ENCODE measurements around the gene UNC80.

The UNC80 gene

DNA sequence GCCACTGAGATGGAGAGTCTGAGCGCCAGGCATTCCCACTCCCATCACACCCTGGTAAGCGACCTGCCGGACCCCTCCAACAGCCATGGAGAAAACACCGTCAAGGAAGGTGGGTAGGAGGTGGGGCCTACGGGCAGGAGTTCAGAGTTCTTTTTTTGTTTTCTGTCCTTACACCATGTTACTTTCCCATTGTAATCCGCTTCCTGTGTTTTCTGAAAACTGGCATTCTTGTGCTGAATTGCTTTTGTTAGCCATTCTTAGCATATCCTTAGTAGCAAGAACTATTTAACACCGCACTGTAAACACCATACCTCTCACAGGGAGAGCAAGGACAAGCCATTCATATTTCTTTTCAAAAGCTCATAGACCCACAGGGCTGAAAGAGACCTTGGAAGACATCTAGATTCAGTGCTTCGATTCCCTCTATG, 46.2 kb downstream of the UNC80 start:
- no peak for DNase-seq

DNA sequence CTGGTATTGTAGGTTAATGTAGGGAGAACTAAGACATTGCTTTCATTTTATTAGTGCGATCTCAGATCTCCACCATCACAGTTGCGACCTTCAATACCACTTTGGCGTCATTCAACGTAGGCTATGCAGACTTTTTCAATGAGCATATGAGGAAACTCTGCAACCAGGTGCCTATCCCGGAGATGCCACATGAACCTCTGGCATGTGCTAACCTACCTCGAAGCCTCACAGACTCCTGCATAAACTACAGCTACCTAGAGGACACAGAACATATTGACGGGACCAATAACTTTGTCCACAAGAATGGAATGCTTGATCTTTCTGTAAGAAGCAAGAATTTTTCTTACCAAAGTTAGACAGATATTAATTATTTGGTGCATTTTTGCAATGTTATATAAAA, 47.3 kb downstream of the UNC80 start:
- DNase-seq = no peak

DNA sequence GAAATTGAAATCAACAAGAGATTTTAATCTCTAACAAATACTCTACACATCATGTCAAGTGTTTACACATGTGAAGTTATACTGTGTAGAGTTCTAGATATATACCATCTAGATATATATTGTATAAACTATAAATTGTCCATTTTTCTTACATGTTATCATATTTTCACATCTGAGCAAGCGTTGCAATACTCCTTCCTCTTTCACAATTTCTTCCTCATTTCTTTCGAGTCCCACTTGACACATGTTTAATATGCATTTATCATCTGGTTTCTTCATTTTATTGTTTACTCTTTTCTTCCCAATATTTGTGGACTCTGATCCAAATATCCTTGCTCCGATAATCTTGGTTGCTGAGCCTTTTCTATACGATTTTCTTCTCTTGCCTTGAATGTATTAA, 50.2 kb downstream of the UNC80 start:
- no peak for DNase-seq

DNA sequence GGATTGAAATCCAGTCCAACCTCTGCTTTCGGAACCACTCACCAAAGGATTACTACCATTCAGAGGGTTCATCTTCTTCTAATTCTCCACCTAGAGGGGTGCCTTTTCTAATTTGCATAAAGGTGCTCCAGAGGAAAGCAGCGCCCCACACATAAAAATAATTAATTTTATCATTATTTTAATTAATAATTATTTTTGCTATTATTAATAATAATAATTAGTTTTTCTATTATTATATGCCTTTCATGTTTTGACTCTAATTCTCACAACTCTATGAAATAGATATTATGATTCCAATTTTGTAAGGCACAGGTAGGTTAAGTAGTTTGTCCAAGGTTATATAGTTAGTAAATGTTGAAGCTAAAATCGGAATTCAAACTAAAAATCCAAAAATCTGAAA, 51.9 kb downstream of the UNC80 start:
- no peak for DNase-seq

DNA sequence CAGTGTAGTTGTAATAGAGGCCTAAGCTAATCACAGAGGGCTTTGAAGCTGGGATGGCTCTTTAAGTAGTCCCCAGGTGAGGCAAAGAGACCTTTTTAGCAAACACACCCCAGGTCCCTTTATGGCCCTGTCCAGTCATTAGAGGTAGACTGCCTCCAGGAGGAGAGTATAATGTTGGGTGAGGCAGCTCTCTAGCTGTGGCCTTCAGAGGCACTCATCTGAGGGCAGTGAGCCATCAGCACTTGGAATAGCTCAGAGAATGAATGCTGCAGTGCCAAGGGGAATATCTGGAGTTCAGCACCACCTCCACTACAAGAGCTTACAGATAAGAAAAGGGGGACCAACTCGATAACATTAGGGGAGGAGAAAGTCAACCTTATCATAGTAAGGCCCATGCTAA, 52.8 kb downstream of the UNC80 start:
- DNase-seq = no peak

DNA sequence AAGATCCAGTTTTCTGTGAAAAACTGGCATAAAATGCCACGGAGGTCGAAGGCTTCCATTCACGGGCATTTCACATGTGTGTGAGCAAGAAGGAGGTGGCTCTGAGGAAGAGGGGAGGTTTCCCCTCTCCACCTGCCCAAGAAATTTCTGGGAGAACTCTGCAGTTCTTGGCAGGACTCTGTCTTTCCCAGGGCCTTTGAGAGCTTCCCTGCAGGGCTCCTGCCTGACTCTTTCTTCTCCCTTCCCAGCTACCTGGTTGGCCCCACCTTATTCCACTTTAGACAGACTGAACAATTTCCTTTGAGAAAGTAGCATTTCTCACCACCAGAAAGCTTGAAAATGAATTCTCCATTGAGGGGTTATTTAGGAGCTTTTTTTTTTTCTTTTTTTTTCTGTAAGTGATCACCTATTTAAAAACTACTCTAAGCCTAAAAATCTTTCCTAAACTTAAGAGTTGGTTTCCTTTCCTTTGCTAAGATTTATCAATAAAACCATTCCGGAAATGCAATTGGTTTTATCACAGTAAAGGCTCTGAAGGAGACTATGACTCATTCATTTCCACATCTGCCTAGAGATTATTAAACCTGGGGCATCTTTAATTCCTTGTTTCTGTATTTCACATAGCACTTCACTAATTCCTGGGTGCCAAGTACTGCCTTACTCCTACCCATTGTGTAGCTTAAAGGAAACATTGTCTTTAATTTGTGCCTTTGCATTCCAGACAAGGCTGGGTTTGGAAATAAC, 59.3 kb downstream of the UNC80 start:
- DNase-seq = no peak

DNA sequence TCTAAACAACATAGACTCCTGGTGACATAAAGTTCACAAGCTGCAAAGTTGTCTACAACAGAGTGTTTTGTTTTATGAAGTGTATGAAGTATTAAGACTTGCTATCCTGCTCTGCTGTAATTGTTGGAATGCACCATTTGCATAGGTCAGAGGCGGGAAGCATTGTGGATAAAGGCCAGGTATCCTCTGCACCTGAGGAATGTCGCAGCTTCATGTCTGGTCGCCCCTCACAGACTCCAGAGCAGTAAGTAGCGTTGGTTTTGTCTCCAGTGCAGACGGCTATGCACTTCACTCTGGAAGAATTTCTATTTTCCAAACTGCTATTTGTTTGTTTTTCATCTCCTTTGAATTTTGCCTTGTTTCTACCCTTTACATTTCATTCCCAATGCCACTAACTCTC, 63.1 kb downstream of the UNC80 start:
- DNase-seq = no peak

DNA sequence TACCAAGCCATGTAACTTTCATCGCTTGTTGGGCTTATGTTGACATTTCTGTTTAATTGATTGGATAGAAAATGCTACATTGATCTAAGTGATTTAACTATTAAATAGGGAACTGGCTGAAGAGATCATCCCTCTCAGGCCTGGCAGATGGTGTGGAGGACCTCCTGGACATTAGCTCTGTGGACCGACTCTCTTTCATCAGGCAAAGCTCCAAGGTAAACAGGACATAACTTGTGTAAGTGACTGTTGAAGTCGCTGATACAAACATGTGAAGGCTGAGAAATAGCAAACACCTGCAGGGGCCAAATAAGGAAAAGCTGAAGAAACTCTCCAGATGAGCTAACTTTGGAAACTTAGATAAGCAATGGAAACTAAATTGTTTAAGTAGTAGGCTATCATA, 68.8 kb downstream of the UNC80 start:
- no peak for DNase-seq

DNA sequence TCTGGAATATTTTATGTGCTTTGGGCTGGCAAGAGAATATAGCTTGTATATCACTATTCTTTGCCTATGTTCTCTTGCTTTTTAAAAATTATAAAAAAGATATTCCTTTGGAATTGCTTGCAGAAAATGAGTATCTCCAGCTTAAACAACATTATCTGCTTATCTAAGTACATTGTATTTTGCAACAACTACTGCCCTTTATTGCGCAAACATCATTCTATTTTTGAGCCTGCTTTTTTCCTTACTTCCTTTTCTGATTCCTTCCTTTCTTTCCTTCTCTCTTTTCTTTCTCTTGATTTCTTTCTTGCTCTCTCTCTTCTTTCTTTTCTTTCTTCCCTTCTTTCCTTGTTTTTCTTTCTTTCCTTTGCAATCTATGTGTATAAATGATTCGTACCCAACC, 74.0 kb downstream of the UNC80 start:
- DNase-seq = no peak

DNA sequence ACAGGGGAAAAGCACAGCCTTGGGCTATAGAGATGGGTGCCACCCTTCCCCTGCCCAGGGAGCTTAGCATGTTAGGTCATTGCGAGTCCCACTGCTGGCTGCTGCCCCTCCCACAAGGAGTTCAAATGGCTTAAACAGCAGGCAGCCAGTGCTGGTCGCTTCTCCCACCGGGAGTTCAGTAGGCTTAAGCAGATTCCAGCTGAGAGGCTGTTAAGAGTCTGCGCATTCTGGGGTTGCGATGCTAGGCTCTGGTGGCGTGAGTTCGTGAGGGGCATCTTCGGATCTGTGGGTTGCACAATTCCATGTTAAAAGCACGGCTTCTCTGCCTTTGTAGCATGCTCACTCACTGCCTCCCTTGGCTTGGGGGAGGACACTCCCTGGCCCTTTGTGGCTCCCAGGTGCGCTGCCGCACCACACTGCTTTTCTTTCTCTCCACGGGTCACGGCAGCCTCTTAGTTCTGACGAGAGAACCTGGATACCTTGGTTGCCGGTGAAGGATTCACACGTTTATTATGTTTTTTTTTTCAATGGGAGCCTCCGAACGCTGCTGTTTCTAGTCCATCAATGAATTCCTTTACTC, 93.2 kb downstream of the UNC80 start:
- DNase-seq = no peak

DNA sequence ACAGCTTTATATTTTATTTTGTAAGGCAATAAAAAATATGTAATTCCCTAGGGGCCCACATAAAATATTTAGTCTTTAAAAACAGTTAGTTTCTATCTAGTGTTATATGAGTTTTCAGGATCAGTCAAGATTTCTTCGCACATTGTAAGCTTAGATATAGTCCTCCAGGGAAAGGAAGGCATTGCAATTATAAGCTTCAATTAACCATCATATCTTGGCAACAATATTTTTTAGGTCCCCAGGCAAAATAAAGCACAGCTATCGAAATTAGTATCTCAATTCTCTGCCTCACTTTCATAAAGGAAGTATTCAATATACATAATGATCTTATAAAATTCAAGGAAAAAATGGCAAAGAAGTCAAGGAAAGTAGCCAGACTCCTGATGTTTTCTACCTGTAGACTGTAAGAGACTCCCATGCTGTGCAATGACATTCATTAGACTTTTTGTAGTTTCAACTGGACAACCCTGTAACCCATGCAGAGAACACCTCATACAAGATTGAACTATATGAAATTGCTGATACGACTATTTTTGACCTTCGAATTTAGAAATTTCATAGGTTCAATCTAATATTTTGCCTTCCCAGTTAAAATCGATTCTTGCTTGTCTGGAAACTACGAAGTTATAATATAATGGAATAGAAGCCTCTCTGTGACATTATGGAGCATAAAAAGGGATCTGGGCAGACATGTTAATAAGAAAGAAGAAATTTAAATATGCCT, 96.8 kb downstream of the UNC80 start:
- DNase-seq = no peak

DNA sequence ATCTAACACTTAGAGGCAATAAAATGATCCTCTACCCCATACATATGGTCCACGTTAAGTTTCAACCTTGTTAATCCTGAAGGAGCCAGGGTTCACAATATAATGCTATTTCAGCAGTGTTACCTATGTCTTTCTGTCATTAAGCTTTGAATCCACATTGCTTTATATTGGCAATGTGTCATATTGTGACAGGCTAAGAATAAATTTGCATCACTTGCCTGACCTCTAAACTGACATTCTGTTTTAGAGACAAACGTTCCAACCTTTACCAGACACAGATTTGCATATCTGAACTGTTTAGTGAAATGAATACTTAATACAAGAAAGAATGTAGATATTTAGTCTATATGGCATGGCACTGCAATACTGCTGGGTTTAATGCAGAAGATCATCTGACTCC, 98.4 kb downstream of the UNC80 start:
- no peak for DNase-seq

DNA sequence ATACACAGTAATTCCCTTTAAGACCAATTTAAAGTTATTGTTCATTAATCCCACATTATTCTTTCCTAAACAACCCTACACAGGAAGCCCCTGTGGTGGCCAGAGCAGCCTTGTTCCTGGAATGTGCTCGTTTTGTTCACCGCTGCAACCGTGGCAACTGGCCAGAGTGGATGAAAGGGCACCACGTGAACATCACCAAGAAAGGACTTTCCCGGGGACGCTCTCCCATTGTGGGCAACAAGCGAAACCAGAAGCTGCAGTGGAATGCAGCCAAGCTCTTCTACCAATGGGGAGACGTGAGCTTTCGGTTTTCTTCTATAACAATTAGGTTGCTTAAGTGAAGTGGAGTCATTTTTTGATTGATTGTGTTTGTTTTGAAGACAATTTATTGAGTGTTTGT, 101.0 kb downstream of the UNC80 start:
- no peak for DNase-seq

DNA sequence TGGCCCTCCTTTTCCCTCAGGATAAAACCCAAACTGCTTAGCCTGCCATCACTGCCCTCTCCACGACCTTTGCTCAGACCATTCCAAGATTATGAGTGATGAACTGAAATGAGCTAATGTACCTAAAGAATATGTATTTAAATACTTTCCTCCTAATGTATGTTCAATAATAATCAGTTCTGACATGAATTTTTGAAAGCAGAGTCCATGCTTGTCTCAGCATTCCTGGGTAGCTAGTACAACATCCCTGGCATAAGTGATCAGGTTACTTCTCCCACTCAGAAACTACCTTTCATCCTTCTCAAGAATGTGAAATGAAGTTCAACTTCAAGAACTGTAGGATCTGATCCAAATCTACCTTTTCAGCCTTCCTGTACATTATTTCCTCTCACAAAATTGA, 103.6 kb downstream of the UNC80 start:
- DNase-seq = no peak

DNA sequence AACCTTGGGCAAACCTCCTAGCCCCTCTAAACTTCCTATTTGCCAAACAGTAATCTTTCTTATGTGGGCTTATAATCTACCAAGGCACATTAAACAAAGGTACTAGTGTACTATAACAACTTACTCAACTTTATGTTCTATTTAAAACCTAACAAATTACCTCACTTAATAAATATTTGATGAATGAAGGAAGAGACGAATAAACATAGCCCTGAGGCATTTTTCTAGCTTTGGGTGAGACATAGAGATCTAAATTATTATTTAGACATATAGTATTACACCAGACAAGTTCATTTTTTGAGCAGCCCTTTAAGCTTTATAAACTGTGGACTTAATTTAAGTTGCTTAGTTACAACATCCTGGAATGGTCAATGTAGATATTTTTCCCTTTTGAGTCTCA, 104.6 kb downstream of the UNC80 start:
- no peak for DNase-seq

DNA sequence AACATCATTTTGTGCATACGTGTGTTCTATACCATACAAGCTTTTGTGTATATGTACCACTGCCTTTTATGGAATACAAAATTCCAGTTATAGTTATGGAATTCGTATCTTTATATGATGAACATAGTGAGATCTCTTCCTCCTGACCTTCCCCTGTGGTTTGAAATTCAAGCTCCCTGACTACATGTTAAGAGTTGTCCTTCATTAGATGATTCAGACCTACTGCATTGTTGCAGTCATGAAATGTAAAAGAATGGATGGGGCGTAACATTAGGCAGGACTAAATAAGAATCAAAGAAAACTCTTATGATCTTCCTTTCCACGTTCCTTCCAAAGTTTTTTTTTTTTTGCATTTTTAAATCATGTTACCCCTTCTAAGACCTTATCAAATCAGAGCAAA, 107.1 kb downstream of the UNC80 start:
- no peak for DNase-seq

DNA sequence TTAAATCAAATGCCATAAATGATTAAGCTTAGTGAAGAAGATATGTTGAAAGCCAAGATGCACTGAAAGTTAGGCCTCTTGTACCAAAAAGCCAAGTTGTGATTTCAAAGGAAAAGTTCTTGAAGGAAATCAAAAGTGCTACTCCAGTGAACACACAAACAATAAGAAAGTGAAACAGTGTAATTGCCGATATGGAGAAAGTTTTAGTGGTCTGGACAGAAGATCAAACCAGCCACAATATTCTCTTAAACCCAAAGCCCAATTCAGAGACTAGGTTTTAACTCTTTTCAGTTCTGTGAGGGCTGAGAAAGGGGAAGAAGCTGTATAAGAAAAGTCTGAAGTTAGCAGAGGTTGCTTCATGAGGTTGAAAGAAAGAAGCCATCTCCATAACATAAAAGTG, 129.0 kb downstream of the UNC80 start:
- DNase-seq = no peak

DNA sequence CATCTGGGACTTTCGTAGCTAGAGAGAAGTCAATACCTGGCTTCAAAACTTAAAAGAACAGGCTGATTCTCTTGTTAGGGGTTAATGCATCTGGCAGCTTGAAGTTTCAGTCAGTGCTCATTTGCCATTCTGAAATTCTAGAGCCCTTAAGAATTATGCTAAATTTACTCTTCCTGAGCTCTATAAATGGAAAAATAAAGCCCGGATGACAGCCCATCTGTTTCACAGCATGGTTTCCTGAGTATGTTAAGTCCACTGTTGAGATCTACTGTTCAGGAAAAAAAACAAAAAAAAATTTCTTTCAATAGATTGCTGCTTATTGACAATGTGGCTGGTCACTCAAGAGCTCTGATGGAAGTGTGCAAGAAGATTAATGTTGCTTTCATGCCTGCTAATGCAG, 129.5 kb downstream of the UNC80 start:
- no peak for DNase-seq

DNA sequence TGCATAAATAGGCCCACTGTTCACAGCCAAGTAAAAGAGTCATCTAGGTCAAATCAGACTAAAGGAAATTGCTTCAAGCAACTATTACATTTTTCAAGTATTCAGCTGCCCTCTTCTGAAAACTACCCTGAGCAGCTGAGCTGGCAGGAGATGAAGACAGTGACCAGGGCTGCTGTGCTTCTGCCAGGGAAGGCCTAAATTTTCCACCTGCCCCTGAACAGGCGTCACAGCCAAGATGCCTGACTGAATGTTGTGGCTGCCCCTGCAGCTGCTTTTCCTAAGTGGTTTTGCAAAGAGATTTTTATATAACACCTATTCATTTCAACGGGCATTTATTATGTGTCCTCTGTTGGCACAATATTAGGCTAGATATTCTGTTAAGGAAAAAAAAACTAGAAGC, 134.1 kb downstream of the UNC80 start:
- DNase-seq = no peak

DNA sequence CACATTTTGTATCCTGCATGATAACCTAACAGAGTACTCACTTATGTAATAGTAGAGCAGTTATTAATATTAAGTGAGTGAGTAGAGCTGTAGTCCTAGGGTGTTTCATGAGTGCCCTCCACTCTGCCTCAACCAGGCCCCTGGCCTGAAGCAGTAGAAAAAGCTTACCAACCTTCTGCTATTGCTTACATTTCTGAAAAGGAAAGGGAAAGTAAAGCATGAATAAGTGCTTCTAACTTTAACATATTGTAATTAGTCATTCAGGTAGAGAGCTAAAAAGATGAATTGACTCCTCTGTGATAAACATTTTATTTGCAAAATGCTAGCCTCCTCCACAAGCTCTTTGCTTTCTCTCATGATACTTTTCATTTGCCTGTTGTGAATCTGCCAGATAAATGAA, 136.1 kb downstream of the UNC80 start:
- no peak for DNase-seq

DNA sequence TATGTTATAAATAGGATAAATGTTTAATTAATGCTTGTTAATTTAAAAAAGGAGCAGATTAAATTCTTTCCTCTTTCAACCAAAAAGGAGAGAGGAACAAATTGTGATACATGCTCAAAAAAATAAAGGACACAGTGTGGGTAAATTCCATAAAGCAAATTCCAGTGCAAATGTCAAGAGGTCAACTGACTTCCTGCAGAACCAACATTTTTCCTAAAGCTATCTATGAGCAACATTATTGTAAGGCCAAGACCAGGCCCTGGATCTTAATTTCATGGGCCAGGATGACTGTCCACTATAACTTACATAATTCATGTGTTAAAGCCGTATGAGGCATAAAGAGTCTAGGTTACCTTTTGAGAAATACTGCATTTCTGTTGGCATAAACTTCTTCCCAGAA, 136.9 kb downstream of the UNC80 start:
- no peak for DNase-seq

DNA sequence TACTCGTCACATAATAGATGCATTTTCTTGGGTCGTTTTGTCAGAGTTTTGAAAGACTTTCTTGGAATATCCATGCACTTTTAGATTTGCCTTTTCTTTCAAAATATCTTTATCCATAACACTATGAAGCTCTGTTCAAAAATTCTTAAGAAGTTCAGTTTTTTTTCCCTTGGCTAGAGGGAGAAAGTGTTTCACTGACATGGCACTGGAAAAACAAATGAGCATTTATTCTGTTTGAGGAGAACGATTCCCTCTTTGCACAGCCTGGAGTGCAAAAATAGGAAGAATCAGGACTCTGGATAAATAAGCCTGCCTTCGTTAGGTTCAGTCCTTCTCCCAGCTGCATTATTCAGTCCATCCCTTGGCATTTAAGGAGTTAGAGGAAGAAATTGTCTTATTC, 139.9 kb downstream of the UNC80 start:
- no peak for DNase-seq

DNA sequence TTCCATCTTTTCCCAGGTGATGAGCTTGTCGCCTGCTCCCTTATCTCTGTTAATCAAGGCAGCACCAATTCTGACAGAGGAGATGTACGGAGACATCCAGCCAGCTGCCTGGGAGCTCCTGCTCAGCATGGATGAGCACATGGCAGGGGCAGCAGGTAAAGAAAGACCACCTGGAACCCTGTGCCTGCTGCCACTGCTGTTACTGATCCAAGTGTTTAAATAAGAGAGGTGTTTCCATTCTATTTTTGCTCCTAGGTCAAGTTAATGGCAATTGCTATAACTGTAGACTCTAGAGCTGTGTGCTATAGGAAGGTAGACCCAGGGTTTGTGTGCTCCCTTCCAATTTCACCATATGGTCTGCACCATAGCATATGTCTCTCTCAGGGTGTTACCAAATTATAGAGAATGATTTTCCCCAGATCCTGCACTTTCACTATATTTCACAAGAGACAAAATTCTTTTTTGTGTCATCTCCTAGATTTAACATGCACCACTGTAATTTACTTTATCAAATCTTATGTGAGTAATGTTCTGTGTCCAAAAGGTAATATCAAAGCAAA, 142.2 kb downstream of the UNC80 start:
- no peak for DNase-seq

DNA sequence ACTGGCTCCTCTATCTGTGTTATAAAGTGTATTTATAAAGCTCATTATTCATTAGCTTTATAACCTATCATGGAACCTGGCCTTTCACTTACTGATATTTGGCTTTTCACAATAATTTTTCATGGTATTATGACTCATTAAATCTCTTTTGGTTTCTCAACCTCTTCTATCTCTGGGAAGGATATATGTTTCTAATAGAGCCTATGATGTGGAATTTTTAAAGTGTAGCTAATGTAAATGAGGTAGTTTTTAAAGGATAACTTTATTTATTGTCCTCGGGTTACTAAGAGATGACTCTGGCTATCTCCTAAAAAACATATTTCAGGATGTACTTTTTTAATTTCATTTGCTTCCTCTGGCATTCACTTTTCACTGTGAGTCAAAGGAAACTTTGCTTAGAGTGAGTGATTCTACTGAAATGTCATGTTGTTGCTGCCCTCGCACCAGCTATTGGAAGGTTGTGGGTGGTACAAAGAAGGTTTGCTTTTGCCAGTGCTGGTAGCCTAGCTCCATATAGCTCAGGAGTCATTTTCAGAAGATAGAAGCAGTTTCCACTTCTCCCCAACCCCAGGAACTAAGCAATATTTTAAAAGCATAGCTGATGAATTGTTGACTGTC, 145.6 kb downstream of the UNC80 start:
- no peak for DNase-seq
